Fibroblast of upper back skin (primary cell): ENCODE results near the gene CA9.
"Not testable (repeated sequence)": the region's sequence is repeated elsewhere in the genome, so short reads cannot be mapped to it uniquely, and the experiment has no call there.

ENCODE experiments used
- DNase-seq: peaks from one replicate; pipeline ENCODE4 v3.0.0-alpha.2; 2013

Gene CA9

GRCh38 chr9:35673132-35674024 is at the start of gene CA9:
CA9 (plus strand) TSS chr9:35673928; CDS start chr9:35673960, 32 bp downstream.
- DNase-seq = peak; percentile 62

DNA sequence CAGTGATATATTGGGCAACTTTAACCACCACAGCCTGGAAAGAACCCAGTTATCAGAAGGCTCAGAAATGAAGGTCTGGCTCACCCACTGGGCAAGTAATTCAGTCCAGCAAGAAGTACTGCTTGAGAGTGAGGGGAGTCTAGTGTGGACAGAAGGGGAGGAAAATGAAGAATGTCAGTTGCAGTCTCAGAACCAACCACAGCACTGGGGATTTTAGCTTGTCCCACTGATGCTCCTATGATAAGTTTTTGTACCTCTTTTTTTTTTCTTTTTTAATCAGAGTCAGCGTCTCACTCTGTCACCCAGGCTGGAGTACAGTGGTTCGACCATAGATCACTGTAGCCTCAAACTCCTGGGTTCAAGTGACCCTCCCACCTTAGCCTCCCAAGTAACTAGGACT is 46.2 kb upstream of the CA9 start:
- DNase-seq = no peak

GRCh38 chr9:35628389-35628991 is 45.2 kb upstream of the CA9 start:
- DNase-seq = no peak

DNA sequence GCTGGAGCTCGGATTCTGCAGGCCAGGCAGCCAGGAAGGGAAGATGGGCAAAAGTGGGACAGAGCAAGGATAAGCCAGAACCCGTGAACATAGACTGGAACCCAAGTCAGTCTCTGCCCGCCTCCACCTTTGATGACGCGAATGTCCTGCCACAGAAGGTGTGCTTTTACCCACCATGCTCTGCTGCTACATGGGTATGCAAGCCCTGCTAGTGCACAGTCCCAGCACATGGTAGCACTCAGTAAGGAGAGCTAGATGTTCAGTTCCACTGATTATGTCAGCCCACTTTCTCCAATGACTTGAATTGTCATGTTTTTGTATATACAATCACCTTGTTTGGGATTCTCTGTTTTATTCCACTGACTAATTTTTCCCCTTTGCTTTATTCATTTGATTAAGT is 44.1 kb upstream of the CA9 start:
- DNase-seq = no peak

DNA sequence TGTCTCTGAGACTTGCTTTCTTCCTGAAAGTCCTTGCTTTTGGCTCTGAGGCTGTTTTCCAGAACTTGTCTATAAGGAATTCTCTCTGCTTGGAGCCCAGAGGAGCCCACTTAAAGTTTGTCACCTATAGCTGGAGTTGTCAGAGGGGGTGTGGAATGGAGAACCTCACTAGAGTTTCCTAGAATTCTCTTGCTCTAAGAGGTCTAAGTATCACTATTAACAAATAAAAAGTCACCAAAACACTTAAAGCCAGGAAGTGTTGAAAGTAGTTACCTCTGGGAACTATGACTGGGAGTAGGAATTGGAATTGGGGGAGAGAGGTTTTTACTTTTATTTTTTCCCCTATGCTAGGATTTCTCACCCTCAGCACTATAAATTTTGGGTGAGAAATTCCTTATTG is 38.0 kb upstream of the CA9 start:
- no peak for DNase-seq

DNA sequence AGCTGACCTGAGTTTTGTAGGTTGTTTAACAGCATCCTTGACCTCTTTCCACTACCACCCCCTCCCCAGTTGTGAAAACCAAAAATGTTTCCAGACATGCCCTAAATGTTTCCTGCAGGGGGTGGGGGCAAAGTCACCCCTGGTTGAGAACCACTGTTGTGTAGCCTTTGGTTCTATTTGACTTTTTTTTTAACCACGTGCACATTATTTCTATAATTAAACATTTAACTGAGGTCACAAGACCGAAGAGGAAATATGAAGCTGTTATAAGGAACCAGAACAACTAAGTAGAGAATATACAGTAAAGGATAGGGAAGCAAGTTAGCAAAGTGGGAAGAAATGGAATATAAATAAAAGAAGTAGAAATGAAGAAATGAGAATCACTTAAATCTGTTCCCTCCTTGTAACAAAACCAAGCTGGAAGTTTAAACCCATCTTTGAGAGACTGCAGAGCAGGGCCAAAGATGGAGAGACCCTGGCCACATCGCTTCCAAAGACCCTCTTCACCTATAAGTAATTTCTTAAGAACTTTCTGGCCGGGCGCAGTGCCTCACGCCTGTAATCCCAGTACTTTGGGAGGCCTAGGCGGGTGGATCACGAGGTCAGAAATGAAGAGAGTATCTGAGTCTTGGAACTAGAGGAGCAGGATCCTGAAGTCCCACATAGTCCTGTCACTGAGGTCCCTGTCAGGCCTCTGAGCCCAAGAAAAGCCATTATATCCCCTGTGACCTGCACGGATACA is 37.4 kb upstream of the CA9 start:
- DNase-seq = no peak

- not testable (repeated sequence) for DNase-seq
These were observed 36.9 kb upstream of the CA9 start for GRCh38 chr9:35636877-35637246.

DNA sequence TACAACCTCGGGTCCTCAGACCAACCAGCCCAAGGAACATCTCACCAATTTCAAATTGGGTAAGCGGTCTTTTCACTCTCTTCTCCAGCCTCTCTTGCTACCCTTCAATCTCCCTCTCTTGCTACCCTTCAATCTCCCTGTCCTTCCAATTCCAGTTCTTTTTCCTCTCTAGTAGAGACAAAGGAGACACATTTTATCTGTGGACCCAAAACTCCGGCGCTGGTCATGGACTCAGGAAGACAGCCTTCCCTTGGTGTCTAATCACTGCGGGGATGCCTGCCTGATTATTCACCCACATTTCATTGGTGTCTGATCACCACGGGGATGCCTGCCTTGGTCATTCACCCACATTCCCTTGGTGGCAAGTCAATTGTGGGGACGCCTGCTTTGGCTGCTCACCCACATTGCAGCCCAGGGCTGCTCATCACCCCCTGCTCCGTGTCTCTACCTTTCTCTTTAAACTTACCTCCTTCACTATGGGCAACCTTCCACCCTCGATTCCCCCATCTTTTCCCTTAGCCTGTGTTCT is 36.2 kb upstream of the CA9 start:
- DNase-seq = not testable (repeated sequence)

GRCh38 chr9:35638751-35639150 is 35.0 kb upstream of the CA9 start:
- not testable (repeated sequence) for DNase-seq

DNA sequence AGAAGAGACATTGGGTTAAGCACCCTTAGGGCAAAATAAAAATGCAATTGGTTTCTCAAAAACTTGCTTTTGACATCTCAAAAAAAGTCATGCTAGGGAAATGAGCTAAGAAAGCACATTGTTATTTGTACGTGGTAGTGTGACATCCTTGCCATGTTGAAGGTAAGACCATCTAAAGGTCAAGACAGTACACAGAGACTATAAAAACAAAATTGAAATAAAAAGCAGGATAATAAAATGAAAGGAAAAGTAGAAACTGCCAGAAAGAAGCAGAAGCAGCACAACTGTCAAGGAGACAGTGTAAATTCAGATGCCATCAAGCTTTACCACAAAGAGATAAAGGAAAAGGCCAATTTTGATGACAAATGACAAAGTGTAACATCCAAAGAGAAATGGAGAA is 34.5 kb upstream of the CA9 start:
- not testable (repeated sequence) for DNase-seq

GRCh38 chr9:35639631-35640030 is 34.1 kb upstream of the CA9 start:
- DNase-seq = no peak

DNA sequence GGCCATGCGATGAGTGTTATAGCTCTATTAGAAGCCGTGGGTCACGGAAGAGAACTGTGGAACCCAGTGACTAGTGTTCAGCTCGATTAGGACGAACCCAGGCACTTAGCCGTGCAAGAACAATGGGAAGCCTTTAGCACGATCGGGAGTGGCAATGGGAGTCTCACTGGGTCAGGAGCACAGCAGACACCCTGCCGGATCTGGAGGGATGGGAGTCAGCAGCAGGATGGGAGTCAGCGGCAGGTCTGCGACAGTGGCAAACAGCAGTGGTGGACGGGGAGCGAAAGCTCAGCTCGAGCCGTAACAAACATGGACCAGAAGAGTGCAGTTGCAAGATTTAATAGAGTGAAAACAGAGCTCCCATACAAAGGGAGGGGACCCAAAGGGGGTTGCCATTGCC is 33.3 kb upstream of the CA9 start:
- not testable (repeated sequence) for DNase-seq

- not testable (repeated sequence) for DNase-seq
These were observed 32.2 kb upstream of the CA9 start for GRCh38 chr9:35641478-35641877.

DNA sequence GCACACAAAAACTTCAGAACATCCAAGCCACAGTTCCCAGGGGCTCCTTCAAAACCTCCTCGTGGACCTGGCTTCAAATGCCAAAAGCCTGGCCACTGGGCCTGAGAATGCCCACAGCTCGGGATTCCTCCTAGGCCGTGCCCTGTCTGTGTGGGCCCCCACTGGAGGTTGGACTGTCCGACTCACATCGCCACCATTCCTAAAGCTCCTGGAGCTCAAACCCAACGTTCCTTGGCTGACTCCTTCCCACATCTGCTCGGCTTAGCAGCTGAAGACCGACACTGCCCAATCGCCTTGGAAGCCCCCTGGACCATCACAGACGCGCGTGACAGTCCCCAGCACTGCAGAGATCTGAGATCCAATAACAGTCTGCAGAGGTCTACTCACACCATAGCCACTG is 30.7 kb upstream of the CA9 start:
- DNase-seq = no peak

DNA sequence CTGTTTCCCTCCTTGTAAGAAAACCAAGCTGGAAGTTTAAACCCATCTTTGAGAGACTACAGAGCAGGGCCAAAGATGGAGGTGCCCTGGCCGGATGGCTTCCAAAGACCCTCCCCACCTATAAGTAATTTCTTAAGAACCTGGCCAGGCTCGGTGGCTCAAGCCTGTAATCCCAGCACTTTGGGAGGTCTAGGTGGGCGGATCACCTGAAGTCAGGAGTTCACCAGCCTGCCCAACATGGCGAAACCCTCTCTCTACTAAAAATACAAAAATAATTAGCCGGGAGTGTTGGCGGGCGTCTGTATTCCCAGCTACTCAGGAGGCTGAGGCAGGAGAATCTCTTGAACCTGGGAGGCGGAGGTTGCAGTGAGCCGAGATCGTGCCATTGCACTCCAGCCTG is 28.0 kb upstream of the CA9 start:
- not testable (repeated sequence) for DNase-seq

- DNase-seq = no peak
These were observed 27.6 kb upstream of the CA9 start for GRCh38 chr9:35646153-35646532.

DNA sequence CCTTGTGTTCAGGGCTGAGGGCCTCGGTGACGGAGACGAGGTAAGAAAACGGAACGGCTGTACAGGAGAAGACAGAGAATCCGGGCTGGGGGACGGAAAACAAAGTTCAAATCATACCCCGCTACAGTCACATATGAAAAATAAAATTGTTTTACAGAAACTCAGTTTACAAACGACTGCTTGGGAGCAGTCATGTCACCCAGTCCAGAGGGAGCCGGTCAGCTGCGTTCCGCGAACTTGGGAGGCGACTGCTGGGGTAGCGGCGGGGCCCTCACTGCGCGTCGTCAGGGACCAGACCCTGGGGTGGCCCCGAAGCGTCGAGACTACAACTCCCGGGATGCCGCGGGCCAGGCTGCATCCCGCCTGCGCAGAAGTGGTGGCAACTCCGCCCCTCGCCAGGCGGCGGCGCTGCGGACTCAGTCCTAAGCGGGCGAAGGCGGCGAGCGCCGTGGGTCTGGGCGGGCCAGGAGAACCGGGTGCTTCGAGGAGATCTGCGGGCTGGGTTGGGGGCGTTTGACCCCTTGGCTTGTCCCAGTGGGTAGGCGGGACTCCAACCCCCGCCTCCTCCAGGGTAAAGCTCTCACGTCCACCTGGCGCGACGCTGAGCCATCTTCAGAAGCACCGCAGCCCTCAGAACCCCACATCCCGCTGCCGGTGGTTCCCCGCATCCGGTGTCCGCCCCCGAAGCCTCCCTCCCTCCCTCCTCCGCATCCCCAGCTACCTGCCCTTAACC is 27.0 kb upstream of the CA9 start:
- peak; percentile 83 for DNase-seq

DNA sequence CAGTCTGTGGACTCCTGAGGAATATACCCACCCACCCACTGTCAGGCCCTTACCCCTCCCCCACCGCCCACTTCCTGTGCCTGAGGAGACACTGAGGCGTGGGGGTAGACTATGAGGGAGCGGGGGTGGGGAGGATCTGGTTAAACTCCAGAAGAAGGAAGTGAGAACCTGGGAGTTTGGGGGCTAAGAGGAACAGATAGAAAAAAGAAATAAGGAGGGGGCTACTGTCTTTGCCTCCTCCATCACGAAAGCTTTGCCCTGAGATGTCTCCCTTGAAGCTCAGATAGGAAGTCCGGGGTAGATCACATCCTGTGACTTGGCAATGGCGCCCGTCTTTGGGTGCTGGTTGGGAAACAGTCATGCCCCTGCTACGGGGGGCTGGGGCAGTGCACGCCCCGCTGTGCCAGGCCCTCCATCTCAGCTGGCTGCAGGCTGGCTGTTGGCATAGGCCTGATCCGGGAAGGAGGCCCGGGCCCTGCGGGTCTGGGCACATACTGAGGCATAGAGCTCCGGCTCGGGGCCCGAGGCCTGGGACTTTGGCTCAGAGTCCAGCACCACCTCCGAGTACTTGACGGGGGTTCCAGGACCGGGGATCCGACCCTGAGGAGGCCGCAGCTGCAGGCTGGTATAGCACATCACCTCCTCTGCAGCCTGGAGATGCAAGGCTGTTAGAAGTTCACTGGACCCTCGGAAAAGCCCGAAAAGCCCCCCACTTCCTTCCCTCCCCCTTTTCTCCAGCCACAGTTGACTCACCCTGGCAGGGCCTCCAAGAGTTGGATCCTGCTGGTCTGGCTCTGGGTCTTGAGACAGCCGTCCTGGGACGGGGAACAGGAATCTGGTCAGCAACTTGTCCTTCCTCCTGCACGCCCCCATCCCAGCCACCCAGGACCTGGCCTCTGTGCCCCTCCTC is 24.0 kb upstream of the CA9 start:
- DNase-seq = peak; percentile 19

DNA sequence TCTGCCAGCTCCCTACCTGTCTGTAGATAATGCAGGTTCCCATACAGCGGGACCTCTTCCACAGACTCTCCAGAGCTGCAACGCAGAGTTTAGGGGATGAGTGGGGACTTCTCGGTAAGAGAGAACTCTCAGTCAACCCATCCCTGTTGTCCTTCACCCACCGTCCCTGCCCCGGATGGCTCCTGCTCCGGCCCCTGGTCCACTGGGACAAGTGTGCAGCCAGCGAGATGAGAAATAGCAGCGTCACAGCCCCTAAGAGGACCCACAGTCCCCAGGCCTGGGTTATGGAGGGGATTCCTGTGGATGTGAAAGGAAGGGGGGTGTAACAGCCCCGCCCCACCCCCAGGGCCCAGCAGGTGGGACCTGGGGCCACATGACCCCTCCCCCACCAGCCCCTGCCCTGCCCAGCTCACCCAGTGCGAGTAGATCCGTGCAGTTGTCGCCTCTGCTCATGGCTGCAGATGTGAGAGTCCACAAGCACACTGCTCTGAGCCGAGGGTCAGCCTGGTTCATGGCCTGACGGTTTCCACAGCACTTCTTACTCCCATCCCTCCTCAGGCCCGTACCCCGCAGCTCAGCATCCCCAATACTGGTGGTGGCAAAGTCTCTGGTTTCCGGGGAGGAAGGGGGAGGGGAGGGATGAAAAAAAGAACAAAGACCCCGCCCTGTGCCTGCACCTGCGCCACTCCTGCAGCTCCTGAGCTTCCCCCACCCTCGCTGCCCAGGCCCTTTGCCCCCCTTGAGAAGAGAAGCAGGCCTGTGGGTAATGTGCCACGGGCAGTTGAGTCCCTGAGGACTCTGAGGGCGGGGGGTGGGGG is 23.2 kb upstream of the CA9 start, which contains the start of gene SIT1:
TSS of gene SIT1 (minus strand) at position 591 of the 818 bp plus-strand sequence. CDS start at position 513, 78 bp downstream.
- DNase-seq = no peak
